ENCODE results near the gene POLG.
"Not testable (repeated sequence)": the region's sequence is repeated elsewhere in the genome, so short reads cannot be mapped to it uniquely, and the experiment has no call there.

The POLG gene

DNA sequence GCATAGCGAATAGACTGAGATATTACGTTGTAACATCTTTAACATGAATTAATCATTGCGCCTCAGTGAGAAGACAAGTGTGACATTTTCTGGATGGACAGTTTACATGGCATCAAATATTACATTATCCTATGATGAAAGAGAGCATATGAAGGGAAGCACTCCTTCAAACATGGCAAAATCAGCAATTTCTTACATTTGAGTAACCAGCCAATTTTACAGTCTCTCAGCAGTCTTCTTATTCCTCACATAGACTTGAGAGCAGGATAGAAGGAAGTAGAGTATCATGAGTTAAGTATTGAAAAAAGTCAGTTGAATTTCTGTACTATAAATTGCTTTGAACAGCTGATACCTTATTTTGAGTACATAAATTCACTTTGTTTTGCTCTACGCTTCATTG lies 52.0 kb downstream of the POLG start:
- no peak for DNase-seq (ENCODE audit: low read depth in 2 of 2)

DNA sequence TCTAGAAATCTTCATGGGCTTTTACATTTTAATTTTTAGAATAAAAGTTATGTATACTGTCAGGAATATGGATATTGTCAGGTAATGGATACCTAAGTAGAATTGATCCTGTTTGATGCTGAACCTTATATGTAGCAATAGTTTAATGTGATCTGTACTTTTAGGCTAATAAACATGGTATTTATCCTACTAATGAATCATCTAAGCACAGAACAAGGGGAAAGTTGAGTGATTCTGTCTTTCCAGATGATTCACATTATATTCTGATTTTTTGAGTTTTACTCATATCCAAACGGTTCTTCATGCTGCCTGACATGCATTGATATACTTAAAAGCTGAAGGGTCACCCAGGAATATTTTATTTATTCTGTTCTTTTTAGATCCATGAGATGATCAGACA lies 56.3 kb downstream of the POLG start:
- no peak for DNase-seq (ENCODE audit: low read depth in 2 of 2)

DNA sequence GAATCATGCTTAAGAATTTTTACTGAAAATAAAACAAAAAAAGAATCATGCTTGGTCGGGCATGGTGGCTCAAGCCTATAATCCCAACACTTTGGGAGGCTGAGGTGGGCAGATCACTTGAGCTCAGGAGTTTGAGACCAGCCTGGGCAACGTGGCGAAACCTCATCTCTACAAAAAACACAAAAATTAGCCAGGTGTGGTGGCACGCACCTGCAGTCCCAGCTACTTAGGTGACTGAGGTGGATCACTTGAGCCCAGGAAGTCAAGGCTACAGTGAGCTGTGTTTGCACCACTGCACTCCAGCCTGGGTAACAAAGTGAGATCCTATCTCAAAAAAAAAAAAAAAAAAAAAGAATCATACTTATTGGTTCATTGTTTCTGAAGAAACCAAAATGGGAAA lies 57.3 kb downstream of the POLG start:
- DNase-seq (ENCODE audit: low read depth in 2 of 2) = not testable (repeated sequence)
